Astrocyte of the spinal cord (primary cell): ENCODE measurements around the gene GRM4.

Source experiments
- DNase-seq: peaks from one replicate; pipeline ENCODE4 v3.0.0; 2011; ENCODE audit warnings: low read depth, low spot score
- H3K4me3 ChIP-seq: 2 replicates; pipeline ENCODE4 v1.5.1; 2011; ENCODE audit warnings: low read depth, mild to moderate bottlenecking, low read length, moderate library complexity
- in situ Hi-C: cut with HindIII; loops from 2 replicates; pipeline ENCODE4 v1.10.0; 2017; ENCODE audit warnings: low sequenced_read_pairs
- TF ChIP-seq, protein P1 (sequence below): IDR thresholded peaks from 2 replicates; pipeline ENCODE4 v1.5.1; 2012; ENCODE audit warnings: low read depth, mild to moderate bottlenecking, low read length, inconsistent platforms

Gene GRM4

GRCh38 chr6:34096193-34096592, 49.7 kb downstream of the GRM4 start:
- TF ChIP-seq, protein P1, sequence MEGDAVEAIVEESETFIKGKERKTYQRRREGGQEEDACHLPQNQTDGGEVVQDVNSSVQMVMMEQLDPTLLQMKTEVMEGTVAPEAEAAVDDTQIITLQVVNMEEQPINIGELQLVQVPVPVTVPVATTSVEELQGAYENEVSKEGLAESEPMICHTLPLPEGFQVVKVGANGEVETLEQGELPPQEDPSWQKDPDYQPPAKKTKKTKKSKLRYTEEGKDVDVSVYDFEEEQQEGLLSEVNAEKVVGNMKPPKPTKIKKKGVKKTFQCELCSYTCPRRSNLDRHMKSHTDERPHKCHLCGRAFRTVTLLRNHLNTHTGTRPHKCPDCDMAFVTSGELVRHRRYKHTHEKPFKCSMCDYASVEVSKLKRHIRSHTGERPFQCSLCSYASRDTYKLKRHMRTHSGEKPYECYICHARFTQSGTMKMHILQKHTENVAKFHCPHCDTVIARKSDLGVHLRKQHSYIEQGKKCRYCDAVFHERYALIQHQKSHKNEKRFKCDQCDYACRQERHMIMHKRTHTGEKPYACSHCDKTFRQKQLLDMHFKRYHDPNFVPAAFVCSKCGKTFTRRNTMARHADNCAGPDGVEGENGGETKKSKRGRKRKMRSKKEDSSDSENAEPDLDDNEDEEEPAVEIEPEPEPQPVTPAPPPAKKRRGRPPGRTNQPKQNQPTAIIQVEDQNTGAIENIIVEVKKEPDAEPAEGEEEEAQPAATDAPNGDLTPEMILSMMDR, result no peak
- in situ Hi-C loops, result no loop called here
- no peak overlapping the region for H3K4me3 ChIP-seq
- no peak for DNase-seq

DNA sequence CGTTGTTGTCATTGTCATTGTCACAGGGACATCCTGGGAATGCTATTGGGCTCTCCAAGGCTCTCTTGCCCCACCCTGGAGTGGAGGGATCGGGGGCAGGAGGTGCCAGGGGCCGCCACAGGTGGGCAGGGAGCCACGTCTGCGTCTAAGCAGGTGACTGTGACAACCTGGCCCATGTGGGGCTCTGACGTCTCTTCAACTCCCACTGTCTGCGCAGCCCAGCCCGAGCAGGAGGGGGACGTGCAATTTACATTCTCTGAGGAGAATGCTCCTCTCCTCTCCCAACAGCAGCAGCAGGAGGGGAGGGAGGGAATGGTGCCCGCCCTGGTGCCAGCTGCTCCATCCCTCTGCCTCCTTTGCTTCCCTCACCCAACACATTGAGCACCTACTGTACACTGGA, 50.1 kb downstream of the GRM4 start:
- in situ Hi-C loops, result no loop called here
- TF ChIP-seq, protein P1, result no peak
- DNase-seq, result no peak
- no peak overlapping the region for H3K4me3 ChIP-seq

GRCh38 chr6:34095136-34095505, 50.8 kb downstream of the GRM4 start:
- in situ Hi-C loops, result no loop called here

DNA sequence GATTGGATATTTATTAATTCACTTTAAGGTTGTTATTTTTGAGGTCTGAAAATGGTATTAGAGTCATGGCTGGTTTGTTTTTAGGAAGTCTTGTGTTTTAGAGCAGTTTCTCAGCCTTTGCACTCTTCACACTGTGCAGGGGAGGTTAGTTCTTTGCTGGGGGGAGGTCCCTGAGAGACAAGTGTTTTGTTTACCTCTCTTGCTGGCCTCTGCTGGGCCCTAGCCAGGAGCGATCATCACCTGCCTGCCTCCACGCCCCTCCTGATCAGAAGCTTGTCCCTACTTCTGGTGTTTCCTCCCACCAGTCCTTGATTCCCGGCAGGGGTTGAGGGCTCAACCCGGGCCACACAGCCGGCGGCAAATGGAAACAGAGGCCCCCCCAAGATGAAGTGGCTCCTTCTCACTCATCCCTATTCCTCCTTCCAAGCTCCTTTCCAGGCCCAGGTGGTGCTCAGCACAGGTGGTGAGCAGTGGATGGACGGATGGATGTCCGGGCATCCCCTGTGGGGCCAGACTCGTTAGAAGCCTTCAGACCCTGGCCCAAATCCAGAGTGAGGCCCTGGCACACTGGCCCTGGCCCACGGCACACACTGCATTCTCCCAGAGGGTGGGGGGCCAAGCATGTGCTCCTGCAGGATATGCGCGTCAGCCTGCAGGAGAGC, 51.3 kb downstream of the GRM4 start:
- in situ Hi-C loops, result no loop called here

More at GRCh38 chr6:34095136-34095505, 50.8 kb downstream of the GRM4 start:
- no peak overlapping the region for H3K4me3 ChIP-seq
- TF ChIP-seq, protein P1, result no peak
- no peak for DNase-seq

DNA sequence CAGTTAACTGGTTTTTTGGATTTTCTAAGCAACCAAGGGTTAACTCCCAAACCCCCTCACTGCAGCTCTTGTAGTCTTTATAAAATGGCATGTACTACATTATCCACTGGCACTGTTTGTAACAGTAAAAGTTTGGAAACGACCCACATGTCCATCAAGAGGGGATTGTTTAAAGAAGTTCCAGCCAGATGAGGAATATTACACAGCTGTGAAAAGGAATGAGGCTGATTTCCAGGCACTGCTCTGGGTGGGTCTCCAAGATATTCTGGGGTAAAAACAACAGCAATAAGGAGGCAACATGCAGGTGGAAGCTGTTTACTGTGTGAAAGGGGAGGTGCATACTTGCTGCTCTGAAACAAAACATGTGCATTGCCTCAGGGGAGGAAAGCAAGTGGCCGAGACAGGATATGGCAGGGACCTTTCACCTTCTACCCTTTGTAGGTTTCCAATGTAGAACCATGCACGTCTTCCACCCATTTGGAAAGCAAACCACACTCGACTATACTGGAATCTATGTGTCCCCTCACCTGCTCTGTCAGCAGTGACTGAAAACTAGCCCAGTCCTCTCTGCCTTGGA, 51.9 kb downstream of the GRM4 start:
- no peak for DNase-seq
- in situ Hi-C loops, result no loop called here
- TF ChIP-seq, protein P1, result no peak
- H3K4me3 ChIP-seq, result no peak overlapping the region

More for the DNA sequence above, 51.3 kb downstream of the GRM4 start:
- H3K4me3 ChIP-seq, result no peak overlapping the region
- no peak for DNase-seq
- TF ChIP-seq, protein P1, result no peak

DNA sequence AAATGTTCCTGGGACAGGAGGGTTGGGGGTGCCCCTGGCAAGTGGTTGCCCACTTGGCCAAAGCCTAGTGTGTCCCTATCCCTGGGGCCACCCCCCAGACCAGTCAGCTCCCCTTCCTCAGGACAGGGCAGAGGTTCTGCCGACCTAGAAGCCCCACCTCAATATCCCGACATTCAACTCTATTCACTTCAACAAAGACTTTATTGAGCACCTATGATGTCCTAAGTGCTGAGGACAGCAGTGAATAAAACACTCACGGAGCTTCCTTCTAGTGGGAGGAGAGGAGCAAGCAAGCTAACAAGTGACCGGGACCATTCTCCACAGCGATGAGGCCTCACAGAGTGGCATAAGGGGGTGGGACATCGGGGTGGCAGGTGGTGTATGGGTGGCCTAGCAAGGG, 52.7 kb downstream of the GRM4 start:
- TF ChIP-seq, protein P1, result no peak
- no peak overlapping the region for H3K4me3 ChIP-seq
- in situ Hi-C loops, result no loop called here
- DNase-seq, result no peak
